GM21526 (cell line): ENCODE results near the gene SLX4IP.

Experiments used
- ATAC-seq: cut with Tn5 transposase; IDR thresholded peaks from one replicate; pipeline ENCODE4 v1.9.1; 2021; ENCODE audit warnings: moderate library complexity; ENCODE audit not compliant: unreplicated experiment, low FRiP score

SLX4IP gene

DNA sequence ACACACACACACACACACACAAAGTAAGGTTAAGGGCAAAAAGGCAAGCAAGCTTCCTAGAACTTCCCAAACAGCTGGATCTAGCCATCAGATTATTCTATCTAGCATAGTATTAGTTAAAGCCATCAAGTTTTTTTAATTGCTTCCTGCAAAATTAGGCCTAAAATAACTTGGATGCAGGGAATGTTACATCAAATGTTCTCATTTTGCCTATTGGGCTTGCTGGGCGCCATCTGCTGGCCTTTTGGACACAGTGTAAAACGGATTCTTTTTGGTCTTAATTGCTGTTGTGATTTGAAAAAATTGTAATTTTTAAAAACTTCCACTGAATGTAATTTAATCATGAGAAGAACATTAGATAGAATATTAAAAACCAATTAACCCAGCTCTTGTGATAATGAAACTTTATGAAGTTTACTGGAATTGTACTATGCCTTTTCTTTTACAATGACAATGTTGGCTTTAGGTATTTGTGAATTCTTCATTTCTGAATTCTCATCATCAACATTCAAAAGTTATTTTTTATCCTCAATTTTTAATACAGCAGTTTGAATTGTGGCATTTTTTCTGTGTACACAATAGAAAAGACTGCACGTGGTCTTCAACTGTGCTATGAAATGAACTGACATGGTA, 7.9 kb upstream of the SLX4IP start:
- ATAC-seq, result no peak

DNA sequence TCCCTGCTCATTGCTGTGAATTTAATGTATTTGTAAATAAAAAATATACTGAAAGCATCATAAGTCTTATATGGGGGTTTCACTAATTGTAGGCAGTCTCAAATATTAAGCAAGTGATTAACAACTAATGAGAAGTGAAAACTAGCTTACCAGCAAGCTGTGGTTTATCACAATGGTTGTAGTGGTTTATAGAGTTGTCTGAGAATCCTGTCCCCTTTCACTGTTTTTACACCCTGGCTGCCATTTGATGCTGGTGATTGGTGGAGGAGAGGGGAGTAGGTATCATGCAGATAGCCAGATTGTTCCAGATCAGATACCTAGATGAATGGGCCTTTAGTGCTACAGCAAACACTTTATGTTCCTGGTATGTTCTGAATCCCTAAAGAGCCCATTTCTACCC, 7.1 kb upstream of the SLX4IP start:
- no peak for ATAC-seq

DNA sequence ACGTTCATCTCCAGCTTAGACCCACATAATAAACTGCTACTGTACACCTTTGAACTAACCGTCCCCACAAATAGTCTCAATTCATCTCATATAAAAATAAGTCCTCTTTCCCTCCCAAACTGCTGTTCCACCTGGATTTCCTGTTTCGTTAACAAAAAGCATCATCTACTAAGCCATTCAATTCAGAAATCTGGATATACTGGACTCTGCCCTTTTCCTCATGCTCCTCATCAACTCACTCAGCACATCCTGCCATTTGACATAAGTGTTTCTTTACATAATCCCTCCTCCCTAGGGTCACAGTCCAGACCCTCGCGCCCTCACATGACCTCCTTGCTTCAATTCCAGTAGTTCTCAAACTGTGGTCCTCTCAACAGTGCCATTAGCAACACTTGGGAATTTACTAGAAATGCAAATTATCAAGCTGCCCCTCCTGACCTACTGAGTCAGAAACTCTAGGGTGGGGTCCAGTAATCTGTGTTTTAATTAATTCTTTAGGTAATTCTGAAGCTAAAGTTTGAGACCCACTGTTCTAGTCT, 5.6 kb upstream of the SLX4IP start:
- no peak for ATAC-seq

DNA sequence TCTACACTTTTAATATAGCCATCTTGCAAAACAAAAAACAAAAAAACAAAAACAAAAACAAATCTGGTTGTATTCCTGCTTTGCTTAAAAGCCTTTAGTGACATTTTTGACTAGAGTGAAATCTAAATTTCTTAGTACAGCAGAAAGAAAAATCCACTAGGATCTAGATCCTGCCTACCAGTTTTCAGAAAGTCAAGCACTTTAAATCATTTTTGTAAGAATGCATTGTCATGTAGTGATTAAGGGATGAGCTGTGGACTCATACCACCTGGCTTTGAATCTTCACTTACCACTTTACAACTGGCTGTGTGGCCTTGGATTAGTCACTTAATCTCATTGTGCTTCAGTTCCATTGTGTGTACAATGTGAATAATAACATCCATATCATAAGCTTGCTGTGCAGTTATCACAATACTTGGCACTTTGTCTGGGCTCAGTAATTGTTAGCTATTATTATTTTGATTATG, 5.1 kb upstream of the SLX4IP start:
- ATAC-seq, result no peak

DNA sequence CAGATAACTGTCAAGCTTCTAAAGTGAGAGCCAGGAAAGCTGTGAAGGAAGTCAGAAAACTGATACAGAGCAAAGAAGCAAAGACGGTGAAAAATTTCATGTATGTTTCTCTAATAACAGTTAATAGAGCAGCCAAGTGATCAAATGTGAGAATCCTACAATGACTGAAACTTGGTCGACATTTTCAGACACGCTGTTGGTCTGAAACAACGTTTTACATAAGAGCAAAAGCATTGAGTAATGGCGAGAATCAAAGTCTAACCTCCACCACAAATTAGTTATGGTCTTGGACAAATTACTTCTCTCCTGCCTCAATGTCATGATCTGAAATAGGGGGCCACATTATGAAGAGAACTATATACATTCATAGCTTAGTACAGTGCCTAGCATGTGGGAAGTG, 4.4 kb upstream of the SLX4IP start:
- no peak for ATAC-seq

DNA sequence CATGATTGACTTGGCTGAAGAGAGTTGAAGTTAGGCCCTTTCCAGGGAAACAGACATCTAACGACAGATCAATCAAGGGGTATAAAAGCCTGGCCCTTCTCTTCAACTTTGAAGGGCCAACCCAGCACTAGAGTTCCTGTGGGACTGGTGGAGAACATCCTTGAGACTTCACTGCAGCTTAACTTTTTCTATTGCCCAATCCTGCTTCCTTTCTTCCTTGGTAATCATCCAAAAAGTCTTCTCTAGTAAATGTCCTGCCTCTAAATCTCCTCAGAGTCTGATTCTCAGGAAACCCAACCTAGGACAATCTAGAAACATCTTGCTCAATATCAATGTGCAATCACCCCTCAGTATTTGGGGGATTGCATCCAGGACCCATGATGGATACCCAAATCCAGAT, 3.0 kb upstream of the SLX4IP start:
- ATAC-seq, result no peak

DNA sequence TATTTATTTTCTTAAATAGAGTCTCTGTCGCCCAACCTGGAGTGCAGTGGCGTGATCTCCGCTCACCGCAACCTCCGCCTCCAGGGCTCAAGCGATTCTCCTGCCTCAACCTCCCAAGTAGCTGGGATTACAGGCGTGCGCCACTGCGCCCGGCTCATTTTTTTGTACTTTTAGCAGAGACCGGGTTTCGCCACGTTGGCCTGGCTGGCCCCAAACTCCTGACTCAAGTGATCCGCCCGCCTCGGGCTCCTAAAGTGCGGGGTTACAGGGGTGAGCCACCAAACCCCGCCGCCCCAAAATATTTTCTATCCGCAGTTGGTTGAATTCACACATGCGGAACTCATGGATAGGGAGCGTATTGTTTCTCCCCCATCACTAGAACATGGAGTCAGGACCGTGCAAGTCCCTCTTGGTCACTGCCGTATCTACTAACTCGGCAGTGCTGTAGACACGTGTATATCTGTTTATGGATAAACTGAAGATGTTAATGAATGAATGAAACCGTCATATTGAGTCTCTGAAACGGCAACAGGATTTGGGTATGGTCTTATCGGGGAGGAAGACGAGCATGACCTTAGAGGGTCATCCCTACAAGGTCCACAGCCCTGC, 2.0 kb upstream of the SLX4IP start:
- ATAC-seq, result no peak

DNA sequence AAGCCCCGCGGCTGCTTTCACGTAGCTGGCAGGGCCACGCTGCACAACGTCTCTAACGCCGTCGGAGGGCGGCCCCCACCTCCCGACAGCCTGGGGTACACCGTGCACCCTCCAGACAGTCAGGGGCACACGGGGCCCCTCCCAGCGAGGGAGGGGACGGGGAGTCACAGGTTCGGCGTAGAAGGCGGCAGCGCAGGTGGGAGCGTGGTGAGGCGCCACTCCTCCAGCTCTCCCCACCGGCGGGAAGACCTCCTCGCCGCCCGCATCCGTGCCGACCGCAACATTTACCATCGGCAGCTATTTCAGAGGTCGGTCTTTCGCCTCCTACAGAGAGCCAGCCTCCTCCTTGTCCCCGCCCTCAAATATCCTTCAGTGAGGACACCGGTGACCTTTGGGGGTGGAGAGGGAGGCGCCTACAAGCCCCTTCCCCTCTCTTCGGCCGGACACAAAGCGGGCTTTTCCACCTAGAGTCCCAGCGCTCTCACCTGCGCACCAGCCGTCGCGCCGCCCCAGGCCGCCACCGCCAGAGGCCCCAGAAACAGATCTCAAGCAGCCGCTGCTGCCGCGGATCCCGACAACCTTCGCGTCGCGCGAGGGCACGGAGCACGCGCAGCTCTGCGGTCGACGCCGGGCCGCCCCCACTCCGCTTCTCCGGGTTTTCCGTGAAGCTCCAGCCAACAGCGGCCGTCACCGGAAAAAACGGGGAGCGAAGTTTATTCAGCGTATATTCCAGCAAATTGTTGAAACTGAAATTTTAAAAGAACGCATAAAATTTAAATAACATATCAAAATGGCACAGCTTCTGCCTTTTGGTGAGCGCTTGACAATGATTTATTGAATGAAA, 1.3 kb upstream of the SLX4IP start, which contains the start of gene MKKS:
Gene MKKS, minus strand, starts transcription at position 600 of the 844 bp plus-strand sequence. CDS start 20,708 bp downstream, outside the sequence.
- peak; percentile 46 for ATAC-seq

DNA sequence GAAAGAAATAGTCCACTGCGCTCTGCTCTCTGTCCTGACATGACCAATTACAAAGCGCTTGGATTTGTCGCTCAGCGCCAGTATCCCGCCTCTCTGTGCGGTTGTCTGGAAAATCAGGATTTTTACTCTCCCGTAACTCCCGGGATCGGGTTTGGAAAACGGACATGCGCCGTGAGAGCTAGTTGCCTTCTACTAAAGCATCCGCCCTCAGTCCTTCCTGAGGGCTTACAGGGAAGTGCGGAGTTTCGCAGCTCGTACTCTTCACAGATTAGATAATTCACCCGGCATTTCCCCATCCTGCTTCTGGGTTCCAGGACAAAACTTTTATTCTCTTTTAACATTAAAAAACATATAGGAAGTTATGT, 656 bp upstream of the SLX4IP start:
- ATAC-seq, result peak; percentile 41

DNA sequence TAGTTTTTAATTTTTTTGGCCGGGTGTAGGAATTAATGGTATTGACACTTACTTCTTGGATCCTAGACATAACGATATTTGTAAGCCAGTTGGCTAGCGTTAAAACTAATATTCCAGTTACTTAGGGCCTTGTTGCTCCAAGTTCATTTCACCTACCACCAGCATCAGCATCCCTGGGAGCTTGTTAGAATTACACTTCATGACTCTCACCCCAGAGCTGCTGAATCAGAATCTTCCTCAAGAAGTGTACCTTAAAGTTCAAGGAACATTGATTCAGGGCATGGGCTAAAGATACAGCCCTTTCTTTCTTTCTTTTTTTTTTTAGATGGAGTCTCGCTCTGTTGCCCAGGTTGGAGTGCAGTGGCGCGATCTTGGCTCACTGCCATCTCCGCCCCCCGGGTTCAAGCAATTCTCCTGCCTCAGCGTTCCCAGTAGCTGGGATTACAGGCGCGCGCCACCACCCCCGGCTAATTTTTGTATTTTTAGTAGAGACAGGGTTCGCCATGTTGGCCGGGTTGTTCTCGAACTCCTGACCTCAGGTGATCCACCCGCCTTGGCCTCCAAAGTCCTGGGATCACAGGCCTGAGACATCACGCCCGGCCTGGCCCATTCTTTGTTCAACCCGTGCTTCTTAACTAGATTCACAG, 1.1 kb downstream of the SLX4IP start:
- no peak for ATAC-seq

DNA sequence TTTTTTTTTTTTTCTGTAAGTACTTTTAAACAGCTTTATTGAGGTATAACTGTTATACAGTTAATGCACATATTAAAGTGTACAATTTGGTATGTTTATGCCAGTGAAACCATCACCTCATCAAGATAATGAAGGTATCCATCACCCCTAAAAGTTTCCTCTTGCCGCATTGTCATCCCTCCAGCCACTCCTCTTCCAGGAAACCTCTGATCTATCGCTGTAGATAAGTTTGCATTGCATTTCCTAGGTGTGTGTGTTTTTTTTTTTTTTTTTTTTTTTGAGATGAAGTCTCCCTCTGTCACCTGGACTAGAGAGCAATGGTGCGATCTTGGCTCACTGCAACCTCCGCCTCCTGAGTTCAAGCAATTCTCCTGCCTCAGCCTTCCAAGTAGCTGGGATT, 3.1 kb downstream of the SLX4IP start:
- no peak for ATAC-seq

DNA sequence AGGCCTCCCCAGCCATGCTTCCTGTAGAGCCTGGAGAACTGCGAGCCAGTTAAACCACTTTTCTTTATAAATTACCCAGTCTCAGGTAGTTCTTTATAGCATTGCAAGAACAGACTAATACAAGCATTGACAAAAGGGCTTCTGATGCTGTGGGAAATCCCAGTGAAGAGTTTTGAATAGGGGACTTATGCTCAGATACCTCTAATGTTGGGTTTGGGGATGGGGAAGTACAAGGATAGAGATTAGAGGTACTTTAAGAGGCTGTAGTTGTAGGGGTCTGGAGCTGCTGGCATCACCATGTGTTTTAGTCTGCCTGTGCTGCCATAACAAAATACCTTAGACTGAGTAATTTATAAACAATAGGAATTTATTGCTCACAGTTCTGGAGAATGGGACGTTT, 8.8 kb downstream of the SLX4IP start:
- ATAC-seq, result no peak

DNA sequence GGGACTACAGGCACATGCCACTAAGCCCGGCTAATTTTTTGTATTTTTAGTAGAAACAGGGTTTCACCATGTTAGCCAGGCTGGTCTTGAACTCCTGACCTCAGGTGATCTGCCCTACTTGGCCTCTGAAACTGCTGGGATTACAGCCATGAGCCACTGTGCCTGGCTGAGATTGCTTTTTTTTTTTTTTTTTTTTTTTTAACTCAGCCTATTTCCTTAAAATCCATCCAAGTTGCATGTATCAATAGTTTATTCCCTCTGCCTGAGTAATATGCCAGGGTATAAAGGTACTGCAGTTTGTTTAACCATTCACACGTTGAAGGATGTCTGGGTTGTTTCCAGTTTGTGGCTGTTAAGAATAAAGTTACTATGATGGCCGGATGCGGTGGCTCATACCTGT, 10.7 kb downstream of the SLX4IP start:
- no peak for ATAC-seq

DNA sequence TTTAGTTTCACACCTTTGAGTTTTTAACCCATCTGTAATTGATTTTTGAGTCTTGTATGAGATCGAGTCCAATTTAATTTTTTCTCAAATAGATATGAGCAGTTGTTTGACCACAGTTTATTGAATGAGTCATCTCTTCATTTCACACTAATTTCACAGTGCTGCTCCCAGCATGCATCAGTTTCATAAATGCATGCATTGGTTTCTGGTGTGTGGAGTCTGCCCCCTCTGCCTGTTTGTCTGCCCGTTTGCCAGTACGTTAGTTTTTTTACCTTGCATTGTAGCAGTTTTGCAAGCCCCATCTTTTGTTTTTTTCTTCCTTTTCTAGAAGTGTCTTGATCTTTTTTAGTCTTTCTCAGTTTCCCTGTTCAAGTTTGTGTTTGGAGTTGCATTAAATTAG, 11.9 kb downstream of the SLX4IP start:
- peak; percentile 98 for ATAC-seq

DNA sequence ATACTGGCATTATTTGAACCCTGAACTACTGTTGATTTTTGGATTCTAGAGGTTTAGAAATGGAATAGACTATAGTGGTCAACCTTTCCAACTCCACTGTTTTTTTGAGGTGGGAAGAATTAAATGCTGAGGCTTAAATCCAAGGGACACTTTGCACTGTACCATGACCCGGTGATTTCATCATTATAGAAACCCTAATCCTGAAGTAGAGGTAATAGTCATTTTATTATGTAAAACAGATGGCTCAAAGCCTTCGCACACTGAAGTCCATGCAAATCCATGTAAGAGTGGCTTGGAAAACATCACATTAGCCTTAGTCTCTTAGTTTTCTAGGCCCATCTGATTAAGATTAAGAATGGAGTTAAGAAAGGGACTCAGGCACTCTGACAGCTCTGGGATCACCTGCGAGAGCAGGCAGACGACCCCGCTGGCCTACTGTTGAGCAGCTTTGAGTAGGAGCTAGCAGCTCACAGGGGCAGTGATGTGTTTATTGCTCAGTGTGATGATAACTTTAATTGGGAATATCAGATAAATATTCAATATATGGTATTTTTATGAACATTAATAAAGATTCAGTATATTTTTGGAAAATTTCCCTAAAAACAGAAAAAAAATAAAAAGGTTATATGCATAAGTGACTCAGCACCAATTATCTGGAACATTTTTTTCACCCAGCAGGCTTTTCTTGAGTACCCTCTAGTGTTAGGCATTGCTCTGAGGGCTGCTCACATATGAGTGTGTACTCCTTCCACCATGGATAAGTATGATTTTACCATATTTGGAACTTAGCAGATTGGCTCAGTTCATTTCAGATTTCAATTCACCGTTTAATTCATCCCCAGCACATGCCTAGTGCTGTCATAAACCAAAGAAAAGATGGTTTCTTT, 13.4 kb downstream of the SLX4IP start:
- ATAC-seq, result no peak

DNA sequence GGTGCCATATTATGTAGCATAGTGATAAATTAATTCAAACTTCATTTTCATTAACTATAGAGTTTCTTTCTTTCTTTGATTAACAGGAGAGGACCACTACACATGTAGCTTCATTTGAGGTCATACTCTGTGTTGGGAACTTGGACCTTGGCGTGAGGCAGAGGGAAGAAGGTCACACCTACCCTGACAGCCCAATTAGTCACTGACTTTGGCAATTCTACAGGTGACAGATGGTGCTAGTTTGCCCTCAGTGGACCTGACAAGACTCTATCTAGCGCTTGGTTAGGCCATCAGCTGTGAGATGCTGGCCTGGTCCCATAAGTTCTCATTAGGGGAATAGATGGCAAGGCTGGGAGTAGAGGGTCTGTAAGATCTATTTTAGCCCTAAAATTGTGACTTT, 14.2 kb downstream of the SLX4IP start:
- ATAC-seq, result no peak

DNA sequence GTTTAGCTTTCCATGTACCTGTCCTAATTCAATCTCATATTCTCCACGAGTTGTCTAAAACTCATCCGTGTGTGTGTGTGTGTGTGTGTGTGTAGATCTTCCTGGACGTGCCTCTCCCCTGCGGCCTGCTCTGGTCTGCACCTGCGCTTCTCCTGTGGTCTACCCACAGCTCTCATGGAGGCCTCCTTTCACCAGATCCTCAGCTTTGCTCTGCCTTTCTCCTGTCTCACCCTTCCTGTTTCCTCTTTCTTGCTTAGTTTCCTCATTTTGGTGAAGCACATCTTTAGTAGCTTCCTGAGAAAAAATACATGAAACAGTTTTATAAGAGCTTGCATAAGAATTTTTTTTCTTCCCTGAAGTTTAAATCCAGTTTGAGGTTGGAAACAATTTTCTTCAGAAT, 18.1 kb downstream of the SLX4IP start:
- ATAC-seq, result peak; percentile 90

DNA sequence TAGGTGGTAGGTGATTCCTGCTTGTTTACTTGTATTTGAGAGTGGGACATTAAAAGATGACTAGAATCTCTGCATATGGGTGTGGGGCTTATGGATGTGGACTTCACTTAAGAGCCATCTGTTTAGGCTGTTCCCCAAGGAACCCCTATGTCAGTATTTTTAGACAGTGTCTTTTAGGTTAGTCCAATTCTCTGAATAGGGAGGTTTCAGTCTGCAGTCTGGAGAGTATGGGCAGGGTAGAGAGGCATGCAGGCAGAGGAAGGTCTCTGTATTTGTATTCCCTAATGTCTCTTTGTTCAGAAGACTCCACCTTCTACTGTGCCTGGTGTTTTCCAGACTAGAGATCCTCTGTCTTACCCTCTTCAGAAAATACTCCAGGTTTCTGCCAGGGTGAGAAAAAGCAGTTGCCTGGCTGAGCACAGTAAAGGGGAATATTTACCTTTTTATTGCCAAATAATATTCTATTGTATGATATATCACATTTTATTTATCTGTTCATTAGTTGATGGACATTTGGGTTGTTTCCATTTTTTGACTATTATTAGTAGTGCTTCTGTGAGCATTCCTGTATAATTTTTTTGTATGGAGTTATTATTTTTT, 19.1 kb downstream of the SLX4IP start:
- ATAC-seq, result no peak

DNA sequence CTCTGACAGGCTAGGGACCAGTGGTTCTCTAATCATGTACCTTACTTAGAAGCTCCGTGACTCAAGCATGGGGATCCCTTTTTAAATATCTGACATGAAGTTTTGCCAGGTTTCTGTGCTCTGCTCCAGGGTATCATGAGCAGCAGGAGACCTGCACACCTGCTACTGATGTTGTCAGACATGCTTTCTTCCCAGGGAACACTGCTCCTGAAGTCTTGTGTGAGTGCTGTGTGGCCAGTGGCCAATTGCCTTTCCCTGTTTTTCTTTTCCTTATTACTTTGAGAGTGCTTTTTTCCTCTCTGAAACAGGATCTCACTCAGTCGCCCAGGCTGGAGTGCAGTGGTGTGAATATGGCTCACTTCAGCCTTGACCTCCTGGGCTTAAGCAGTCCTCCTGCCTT, 26.4 kb downstream of the SLX4IP start:
- ATAC-seq, result no peak

DNA sequence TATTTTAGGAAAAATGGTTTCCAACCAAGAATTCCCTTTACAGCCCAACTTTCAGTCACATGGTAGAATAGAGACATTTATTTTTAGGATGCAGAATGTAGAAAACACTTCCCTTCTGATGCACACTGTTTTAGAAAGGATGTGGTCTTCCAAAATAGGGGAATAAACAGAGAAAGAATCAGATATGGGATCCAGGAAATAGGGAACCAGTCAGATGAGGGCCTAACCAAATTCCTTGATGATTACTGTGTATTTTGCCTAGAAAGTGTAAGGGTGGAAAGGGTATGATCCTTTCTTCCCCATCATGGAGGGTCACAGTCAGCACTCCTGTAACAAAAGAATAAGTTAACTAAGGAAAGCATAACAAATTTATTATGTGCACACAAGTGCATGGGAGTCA, 27.4 kb downstream of the SLX4IP start:
- no peak for ATAC-seq
